Liver (tissue), 9 donors: ENCODE measurements around the gene SOX13. TPM values are rescaled to one million over a fixed set of nuclear protein-coding genes. Genes with fewer than 3 reads are reported as not detected.
A peak's percentile ranks its signal among the peaks of the same experiment; 100 is the strongest.

Experiments
- DNase-seq: peaks from one replicate; pipeline ENCODE4 v3.0.0-alpha.2; 2017; ENCODE audit warnings: low spot score
- H3K27ac ChIP-seq, 2 donors: one replicate each; pipeline ENCODE4 v1.7.0; 2013; ENCODE audit warnings: inconsistent platforms in 2 of 2, low read length in 2 of 2, control low read depth in 1 of 2, low read depth in 1 of 2, mild to moderate bottlenecking in 1 of 2
- H3K27me3 ChIP-seq, 4 donors: one replicate each; pipeline versions ENCODE4 v1.6.1 to v1.7.0; 2013; ENCODE audit warnings: low read length in 3 of 4, inconsistent platforms in 1 of 4, mild to moderate bottlenecking in 1 of 4, moderate library complexity in 1 of 4; ENCODE audit not compliant: control insufficient read depth in 4 of 4, insufficient read depth in 4 of 4
- H3K36me3 ChIP-seq, 4 donors: one replicate each; pipeline versions ENCODE4 v1.6.1 to v1.7.0; 2013; ENCODE audit warnings: low read length in 3 of 4, mild to moderate bottlenecking in 3 of 4, low read depth in 1 of 4, moderate library complexity in 1 of 4; ENCODE audit not compliant: control insufficient read depth in 4 of 4, insufficient read depth in 3 of 4
- H3K4me1 ChIP-seq, 4 donors: one replicate each; pipeline versions ENCODE4 v1.6.1 to v1.7.0; 2013; ENCODE audit warnings: low read length in 3 of 4, mild to moderate bottlenecking in 3 of 4, moderate library complexity in 1 of 4; ENCODE audit not compliant: control insufficient read depth in 4 of 4, insufficient read depth in 4 of 4
- H3K4me3 ChIP-seq, 3 donors: one replicate each; pipeline versions ENCODE4 v1.6.1 to v1.7.0; 2013; ENCODE audit warnings: low read length in 3 of 3, control low read depth in 1 of 3, low read depth in 1 of 3, mild to moderate bottlenecking in 1 of 3
- H3K9ac ChIP-seq, 2 donors: one replicate each; pipeline ENCODE4 v1.7.0; 2013; ENCODE audit warnings: low read length in 2 of 2, mild to moderate bottlenecking in 2 of 2, moderate library complexity in 2 of 2, control low read depth in 1 of 2, low read depth in 1 of 2
- H3K9me3 ChIP-seq, 4 donors: one replicate each; pipeline versions ENCODE4 v1.6.1 to v1.7.0; 2013; ENCODE audit warnings: low read length in 3 of 4; ENCODE audit not compliant: control insufficient read depth in 4 of 4
- ATF3 ChIP-seq: IDR thresholded peaks from 2 replicates; pipeline ENCODE4 v1.6.1; 2016; ENCODE audit warnings: antibody characterized with exemption
- CTCF ChIP-seq: fragments of 150-350 bp; IDR thresholded peaks from 2 replicates; pipeline ENCODE4 v1.5.1; 2017; ENCODE audit warnings: improper control_type of control experiment, low read depth, low read length; ENCODE audit not compliant: missing input control
- EGR1 ChIP-seq, 2 donors: IDR thresholded peaks; 2 replicates each; pipeline ENCODE4 v1.6.1; 2016 to 2018; ENCODE audit warnings: antibody characterized with exemption in 2 of 2, low read depth in 2 of 2
- FOXA1 ChIP-seq: IDR thresholded peaks from 2 replicates; pipeline ENCODE4 v1.6.1; 2016; ENCODE audit warnings: antibody characterized with exemption
- FOXA2 ChIP-seq: IDR thresholded peaks from 2 replicates; pipeline ENCODE4 v1.6.1; 2016; ENCODE audit warnings: antibody characterized with exemption
- GABPA ChIP-seq, 2 donors: IDR thresholded peaks in 1 of 2; conservative IDR thresholded peaks in 1 of 2; 2 replicates each; pipeline ENCODE4 v1.6.1; 2016; ENCODE audit warnings: antibody characterized with exemption in 2 of 2, mild to moderate bottlenecking in 1 of 2, moderate library complexity in 1 of 2
- HNF4A ChIP-seq, 2 donors: conservative IDR thresholded peaks; 2 replicates each; pipeline ENCODE4 v1.6.1; 2016; ENCODE audit warnings: antibody characterized with exemption in 2 of 2, mild to moderate bottlenecking in 2 of 2
- HNF4G ChIP-seq: IDR thresholded peaks from 2 replicates; pipeline ENCODE4 v1.6.1; 2016; ENCODE audit warnings: antibody characterized with exemption
- JUND ChIP-seq, 2 donors: IDR thresholded peaks; 2 replicates each; pipeline ENCODE4 v1.6.1; 2016; ENCODE audit warnings: antibody characterized with exemption in 2 of 2
- MAX ChIP-seq: IDR thresholded peaks from 2 replicates; pipeline ENCODE4 v1.6.1; 2016; ENCODE audit warnings: antibody characterized with exemption
- NR2F2 ChIP-seq: IDR thresholded peaks from 2 replicates; pipeline ENCODE4 v1.6.1; 2016; ENCODE audit warnings: antibody characterized with exemption
- RAD21 ChIP-seq, 2 donors: IDR thresholded peaks; 2 replicates each; pipeline ENCODE4 v1.6.1; 2016; ENCODE audit warnings: antibody characterized with exemption in 2 of 2, mild to moderate bottlenecking in 2 of 2
- REST ChIP-seq: IDR thresholded peaks from 2 replicates; pipeline ENCODE4 v1.6.1; 2016; ENCODE audit warnings: antibody characterized with exemption, mild to moderate bottlenecking
- RXRA ChIP-seq, 2 donors: IDR thresholded peaks; 2 replicates each; pipeline ENCODE4 v1.6.1; 2017 to 2018; ENCODE audit warnings: antibody characterized with exemption in 2 of 2, mild to moderate bottlenecking in 1 of 2
- SP1 ChIP-seq: IDR thresholded peaks from 2 replicates; pipeline ENCODE4 v1.6.1; 2018; ENCODE audit warnings: antibody characterized with exemption, mild to moderate bottlenecking
- TAF1 ChIP-seq: conservative IDR thresholded peaks from 2 replicates; pipeline ENCODE4 v1.6.1; 2016; ENCODE audit warnings: antibody characterized with exemption, mild to moderate bottlenecking
- YY1 ChIP-seq: IDR thresholded peaks from 2 replicates; pipeline ENCODE4 v1.6.1; 2016; ENCODE audit warnings: antibody characterized with exemption, mild to moderate bottlenecking
- ZBTB33 ChIP-seq: IDR thresholded peaks from 2 replicates; pipeline ENCODE4 v1.6.1; 2016; ENCODE audit warnings: antibody characterized with exemption
- WGBS: extraction: QIAGEN DNeasy Blood & Tissue Kit; methylation state at CpG from one replicate; pipeline ENCODE4 v1.1.7; 2013; 5-methylcytosine and 5-hydroxymethylcytosine counted together
- polyA plus RNA-seq, 2 donors: library from polyadenylated mRNA; stranded (reverse) in 1 of 2; unstranded in 1 of 2; fragments of 200-250 nt in 1 of 2; fragments of >200 nt in 1 of 2; fragmentation: Nextera tagmentation in 1 of 2; extraction: Ambion mirVana in 1 of 2; gene quantifications; one replicate each; pipeline versions ENCODE4 v1.2.1 to v1.2.3, GENCODE V29; 2013 to 2015
- total RNA-seq, 2 donors: library from RNA; depleted of rRNA; stranded (reverse); fragments of >200 nt; gene quantifications; one replicate each; pipeline ENCODE4 v1.2.3, GENCODE V29; 2014
- donor health status: healthy.
- donor health status: healthy.
- donor health status: healthy.
- donor health status: healthy.
- donor health status: healthy.

Gene SOX13
- total and polyA plus RNA-seq, 4 donors: 7.8 to 15.5 (median 8.7) TPM

- H3K4me3 ChIP-seq: no peak overlapping the region
- H3K27me3 ChIP-seq: no peaks in the 10 kb centered on the region
- H3K4me1 ChIP-seq: peaks cover 16 to 77% (median 63%) of the 10 kb centered on the region in 4 donors
- H3K9ac ChIP-seq: no peak overlapping the region
- DNase-seq: no peak
- peaks cover 0 to 25% (median 23%) of the 10 kb centered on the region in 4 donors for H3K36me3 ChIP-seq
- H3K27ac ChIP-seq: peak overlapping the region in 1 of 2 donors; percentile 19
- 66% methylated on average over 6 of the region's 6 CpGs for WGBS
- TF ChIP-seq RXRA (IDR thresholded peaks at IDR 0.05) (no peak), HNF4G (no peak), MAX (no peak), YY1 (no peak), FOXA1 (no peak), HNF4A (conservative IDR thresholded peaks at IDR 0.05) (peak in 1 of 2 donors; percentile 17), RAD21 (IDR thresholded peaks at IDR 0.05) (no peak)
- H3K9me3 ChIP-seq: no peaks in the 10 kb centered on the region
Observed at GRCh38 chr1:204132718-204133117, 59.8 kb downstream of the SOX13 start.

GRCh38 chr1:204134103-204134502, 61.2 kb downstream of the SOX13 start:
- Histone ChIP-seq H3K4me3 (no peak overlapping the region), H3K36me3 (peaks cover 0 to 37% (median 33%) of the 10 kb centered on the region in 4 donors), H3K27me3 (no peaks in the 10 kb centered on the region), H3K4me1 (peaks cover 18 to 77% (median 59%) of the 10 kb centered on the region in 4 donors), H3K27ac (no peak overlapping the region), H3K9me3 (no peaks in the 10 kb centered on the region), H3K9ac (no peak overlapping the region)
- no peak for DNase-seq
- TF ChIP-seq CTCF (no peak), JUND (IDR thresholded peaks at IDR 0.05) (no peak), SP1 (no peak), RAD21 (IDR thresholded peaks at IDR 0.05) (no peak), FOXA1 (no peak), HNF4G (no peak), TAF1 (no peak), EGR1 (IDR thresholded peaks at IDR 0.05; ENCODE audit: low read depth in 2 of 2) (no peak), ZBTB33 (no peak), ATF3 (no peak), YY1 (no peak), MAX (no peak), HNF4A (conservative IDR thresholded peaks at IDR 0.05) (no peak), NR2F2 (no peak), GABPA (IDR thresholded peaks at IDR 0.05 in 1 of 2, conservative IDR thresholded peaks at IDR 0.05 in 1 of 2) (no peak), FOXA2 (no peak), RXRA (IDR thresholded peaks at IDR 0.05) (no peak), REST (no peak)
- WGBS: 85% methylated on average over 11 of the region's 11 CpGs
